ENCODE results near the gene LMO1. TPM values are rescaled to one million over a fixed set of nuclear protein-coding genes. Genes with fewer than 3 reads are reported as not detected.

LMO1 gene
- total RNA-seq, 1 experiment from 2014 or later, result 0.27 TPM

- no TSS peak for BruUV-seq (replicated peaks)
- H3K9me2 ChIP-seq (ENCODE audit: insufficient read depth), result no peaks in the 10 kb centered on the region
- POLR2A ChIA-PET, result no interaction called here
- ATAC-seq (no peak), DNase-seq (ENCODE audit: low read depth, low spot score) (no peak)
- H2AFZ ChIP-seq (ENCODE audit: low read depth, low read length, poor library complexity, severe bottlenecking), result no peak overlapping the region
- CTCF ChIA-PET, result interaction anchor here (1.0 to 1.3 kb wide), 2 partner anchors 9 to 20 kb away, joined by 3 read pairs; partner anchors contain the start of gene LMO1
- intact Hi-C loops (cut with micrococcal nuclease), result no loop called here
- no peaks in the 10 kb centered on the region for H3K36me3 ChIP-seq (ENCODE audit: control insufficient read depth in 1 of 2, insufficient read depth in 2 of 2, low read length in 2 of 2)
- H4K20me1 ChIP-seq (ENCODE audit: insufficient read depth), result no peaks in the 10 kb centered on the region
- H3K27me3 ChIP-seq (ENCODE audit: insufficient read depth, low read length), result no peaks in the 10 kb centered on the region
- no peaks in the 10 kb centered on the region for H3K4me1 ChIP-seq (ENCODE audit: control insufficient read depth in 1 of 2, insufficient read depth in 2 of 2, low read length in 2 of 2)
- no peak for TF ChIP-seq POLR2AphosphoS5 (IDR thresholded peaks at IDR 0.05; ENCODE audit: low read depth, low read length)
- no peak for TF ChIP-seq REST (IDR thresholded peaks at IDR 0.05; ENCODE audit: low read depth)
- TF ChIP-seq CEBPB (IDR thresholded peaks at IDR 0.05; ENCODE audit: low read depth), result no peak
- TF ChIP-seq ATF3 (IDR thresholded peaks at IDR 0.05), result no peak
- no peak for TF ChIP-seq MAX (IDR thresholded peaks at IDR 0.05)
- TF ChIP-seq FOSL1 (IDR thresholded peaks at IDR 0.05; ENCODE audit: low read depth), result no peak
- TF ChIP-seq ELF1 (IDR thresholded peaks at IDR 0.05; ENCODE audit: borderline replicate concordance, low read depth), result no peak
- TF ChIP-seq CBX3 (IDR thresholded peaks at IDR 0.05; ENCODE audit: low read depth), result no peak
- no peak for TF ChIP-seq CTCF (IDR thresholded peaks at IDR 0.05 in 2 of 3, conservative IDR thresholded peaks at IDR 0.05 in 1 of 3; ENCODE audit: borderline replicate concordance in 1 of 3, insufficient read depth in 1 of 3, low read depth in 2 of 3, low read length in 2 of 3)
- TF ChIP-seq EZH2phosphoT487 (IDR thresholded peaks at IDR 0.05; ENCODE audit: borderline replicate concordance), result no peak
- no peak for TF ChIP-seq SP1 (IDR thresholded peaks at IDR 0.05; ENCODE audit: low read depth)
- TF ChIP-seq SRF (IDR thresholded peaks at IDR 0.05; ENCODE audit: low read depth), result no peak
- no peak for TF ChIP-seq YY1 (IDR thresholded peaks at IDR 0.05; ENCODE audit: extremely low read depth, insufficient replicate concordance, low read depth, low read length)
- no peak for TF ChIP-seq EGR1 (IDR thresholded peaks at IDR 0.05; ENCODE audit: low read depth)
- no peak overlapping the region for H3K9ac ChIP-seq (ENCODE audit: low read length)
- RAD21 ChIA-PET (ENCODE audit: low non-redundant PET in 1 of 2, low total read pairs in 2 of 2, uncharacterized antibody in 2 of 2, unreplicated experiment in 2 of 2), result no interaction called here
- H3K79me2 ChIP-seq (ENCODE audit: insufficient read depth, low read length), result no peaks in the 10 kb centered on the region
- no peak overlapping the region for H3K4me3 ChIP-seq (replicated peaks in 1 of 2; ENCODE audit: low read depth in 1 of 2, low read length in 2 of 2)
- H3K27ac ChIP-seq (ENCODE audit: low read depth, low read length), result no peak overlapping the region
- no peak overlapping the region for H3K4me2 ChIP-seq (ENCODE audit: low read length)
- H3K9me3 ChIP-seq (ENCODE audit: control insufficient read depth in 1 of 2, insufficient read depth in 1 of 2, low read depth in 1 of 2, low read length in 2 of 2), result no peaks in the 10 kb centered on the region
Measured at GRCh38 chr11:8243458-8243857, 20.2 kb downstream of the LMO1 start.

Data from HCT116 (cell line).